GM12892 (cell line): ENCODE results near the gene CDKAL1.

Source experiments
- POLR2A ChIP-seq: IDR thresholded peaks from 2 replicates; pipeline ENCODE4 v1.6.1; 2011; ENCODE audit warnings: low read depth, low read length, control low read depth
- POLR2AphosphoS5 ChIP-seq: IDR thresholded peaks from 2 replicates; pipeline ENCODE4 v1.6.1; 2011; ENCODE audit warnings: low read depth, low read length, control low read depth
- TAF1 ChIP-seq: IDR thresholded peaks from 2 replicates; pipeline ENCODE4 v1.6.1; 2011; ENCODE audit warnings: low read depth, mild to moderate bottlenecking, control low read depth, low read length, borderline replicate concordance

GRCh38 chr6:20946890-20947289 is 412.6 kb downstream of the CDKAL1 start:
- TF ChIP-seq POLR2A (no peak), POLR2AphosphoS5 (no peak), TAF1 (no peak)
